Measurements from ENCODE around the gene RBM18. TPM values are rescaled to one million over a fixed set of nuclear protein-coding genes. Genes with fewer than 3 reads are reported as not detected.

The RBM18 gene
- total and polyA plus RNA-seq, 3 donors from 2014 or later = 10.0 to 22.1 (median 11.8) TPM

GRCh38 chr9:122239722-122240121 is 24.9 kb downstream of the RBM18 start:
- DNase-seq = no peak
- Histone ChIP-seq H3K9me3 (no peaks in the 10 kb centered on the region), H3K4me1 (no peaks in the 10 kb centered on the region), H3K27ac (no peak overlapping the region), H3K36me3 (ENCODE audit: low read depth, missing control alignments) (no peaks in the 10 kb centered on the region), H3K27me3 (no peaks in the 10 kb centered on the region), H3K4me3 (no peak overlapping the region)
- TF ChIP-seq CTCF (IDR thresholded peaks at IDR 0.05) (no peak), POLR2A (IDR thresholded peaks at IDR 0.05) (no peak)
- intact Hi-C loops (cut with DNase I; ENCODE audit: low total_unique reads) = no loop called here
- 77% methylated on average over 5 of the region's 5 CpGs for WGBS, 2 donors

GRCh38 chr9:122236681-122237080 is 28.0 kb downstream of the RBM18 start:
- DNase-seq = no peak
- no peaks in the 10 kb centered on the region for H3K36me3 ChIP-seq (ENCODE audit: low read depth, missing control alignments)
- no peak for TF ChIP-seq POLR2A (IDR thresholded peaks at IDR 0.05)
- TF ChIP-seq CTCF (IDR thresholded peaks at IDR 0.05) = no peak
- H3K27ac ChIP-seq = no peak overlapping the region
- no peaks in the 10 kb centered on the region for H3K9me3 ChIP-seq
- no peaks in the 10 kb centered on the region for H3K27me3 ChIP-seq
- no peaks in the 10 kb centered on the region for H3K4me1 ChIP-seq
- H3K4me3 ChIP-seq = no peak overlapping the region
- 84 to 88% methylated on average over 10 of the region's 10 CpGs for WGBS, 2 donors
- intact Hi-C loops (cut with DNase I; ENCODE audit: low total_unique reads) = no loop called here

- Histone ChIP-seq H3K27ac (no peak overlapping the region), H3K9me3 (no peaks in the 10 kb centered on the region), H3K4me1 (no peaks in the 10 kb centered on the region), H3K4me3 (no peak overlapping the region), H3K36me3 (ENCODE audit: low read depth, missing control alignments) (no peaks in the 10 kb centered on the region), H3K27me3 (no peaks in the 10 kb centered on the region)
- no peak for TF ChIP-seq CTCF (IDR thresholded peaks at IDR 0.05)
- TF ChIP-seq POLR2A (IDR thresholded peaks at IDR 0.05) = no peak
- intact Hi-C loops (cut with DNase I; ENCODE audit: low total_unique reads) = no loop called here
- WGBS, 2 donors = 85% methylated on average over 7 of the region's 7 CpGs
- DNase-seq = no peak
Observed at GRCh38 chr9:122234022-122234748, 30.5 kb downstream of the RBM18 start.

- Histone ChIP-seq H3K36me3 (ENCODE audit: low read depth, missing control alignments) (no peaks in the 10 kb centered on the region), H3K27me3 (no peaks in the 10 kb centered on the region), H3K9me3 (no peaks in the 10 kb centered on the region), H3K4me1 (peaks cover 5% of the 10 kb centered on the region), H3K4me3 (no peak overlapping the region), H3K27ac (no peak overlapping the region)
- no peak for TF ChIP-seq POLR2A (IDR thresholded peaks at IDR 0.05)
- TF ChIP-seq CTCF (IDR thresholded peaks at IDR 0.05) = no peak
- intact Hi-C loops (cut with DNase I; ENCODE audit: low total_unique reads) = no loop called here
- no peak for DNase-seq
- WGBS, 2 donors = 80 to 82% methylated on average over 6 of the region's 6 CpGs
Observed at GRCh38 chr9:122232796-122233306, 31.8 kb downstream of the RBM18 start.

- peaks cover 5% of the 10 kb centered on the region for H3K27me3 ChIP-seq
- TF ChIP-seq POLR2A (IDR thresholded peaks at IDR 0.05) = no peak
- no peak for TF ChIP-seq CTCF (IDR thresholded peaks at IDR 0.05)
- no peak for DNase-seq
- no peak overlapping the region for H3K4me3 ChIP-seq
- no peaks in the 10 kb centered on the region for H3K9me3 ChIP-seq
- H3K27ac ChIP-seq = no peak overlapping the region
- H3K4me1 ChIP-seq = peaks cover 16% of the 10 kb centered on the region
- intact Hi-C loops (cut with DNase I; ENCODE audit: low total_unique reads) = no loop called here
- H3K36me3 ChIP-seq (ENCODE audit: low read depth, missing control alignments) = no peaks in the 10 kb centered on the region
- 24 to 35% methylated on average over 4 of the region's 4 CpGs for WGBS, 2 donors
Observed at GRCh38 chr9:122229485-122229837, 35.2 kb downstream of the RBM18 start.

Measured in testis (tissue), 3 donors.